GM19463 (cell line): ENCODE data around the gene EXOC6B.

ENCODE experiments used
- ATAC-seq: cut with Tn5 transposase; IDR thresholded peaks from one replicate; pipeline ENCODE4 v1.9.1; 2021; ENCODE audit warnings: mild to moderate bottlenecking, moderate library complexity; ENCODE audit not compliant: unreplicated experiment

The EXOC6B gene

GRCh38 chr2:72183466-72183865 is 642.4 kb downstream of the EXOC6B start:
- no peak for ATAC-seq

GRCh38 chr2:72183016-72183415 is 642.8 kb downstream of the EXOC6B start:
- ATAC-seq = no peak

GRCh38 chr2:72182547-72182946 is 643.3 kb downstream of the EXOC6B start:
- no peak for ATAC-seq

GRCh38 chr2:72181616-72182015 is 644.2 kb downstream of the EXOC6B start:
- ATAC-seq = no peak

GRCh38 chr2:72180351-72180750 is 645.5 kb downstream of the EXOC6B start:
- no peak for ATAC-seq

GRCh38 chr2:72178551-72178950 is 647.3 kb downstream of the EXOC6B start:
- no peak for ATAC-seq

- ATAC-seq = no peak
These were observed 649.6 kb downstream of the EXOC6B start for GRCh38 chr2:72176281-72176680.

- no peak for ATAC-seq
These were observed 650.2 kb downstream of the EXOC6B start for GRCh38 chr2:72175636-72176035.

- no peak for ATAC-seq
These were observed 652.1 kb downstream of the EXOC6B start for GRCh38 chr2:72173640-72174321.

GRCh38 chr2:72172478-72172877 is 653.4 kb downstream of the EXOC6B start:
- ATAC-seq = no peak

- ATAC-seq = no peak
These were observed 659.6 kb downstream of the EXOC6B start for GRCh38 chr2:72166279-72166678.

GRCh38 chr2:72165792-72166191 is 660.0 kb downstream of the EXOC6B start:
- no peak for ATAC-seq

GRCh38 chr2:72162574-72162973 is 663.3 kb downstream of the EXOC6B start:
- ATAC-seq = no peak

GRCh38 chr2:72159211-72159993 is 666.4 kb downstream of the EXOC6B start:
- ATAC-seq = no peak

- no peak for ATAC-seq
These were observed 667.7 kb downstream of the EXOC6B start for GRCh38 chr2:72157871-72158771.

- ATAC-seq = no peak
These were observed 669.0 kb downstream of the EXOC6B start for GRCh38 chr2:72156872-72157271.

GRCh38 chr2:72155737-72156136 is 670.1 kb downstream of the EXOC6B start:
- ATAC-seq = no peak

GRCh38 chr2:72155151-72155550 is 670.7 kb downstream of the EXOC6B start:
- no peak for ATAC-seq

- no peak for ATAC-seq
These were observed 671.4 kb downstream of the EXOC6B start for GRCh38 chr2:72154386-72154975.

GRCh38 chr2:72153924-72154323 is 671.9 kb downstream of the EXOC6B start:
- ATAC-seq = no peak
